Endothelial cell (in vitro differentiated cells): ENCODE data around the gene CACNA1C. TPM values are rescaled to one million over a fixed set of nuclear protein-coding genes. Genes with fewer than 3 reads are reported as not detected.

ENCODE experiments used
- DNase-seq: peaks from one replicate; pipeline ENCODE4 v3.0.0; 2021; ENCODE audit warnings: low spot score
- H3K27ac Mint-ChIP-seq: one replicate; pipeline ENCODE4 v1.8.0; 2021; ENCODE audit warnings: mixed read lengths, inconsistent platforms; ENCODE audit not compliant: unreplicated experiment
- H3K27me3 Mint-ChIP-seq: one replicate; pipeline ENCODE4 v1.8.0; 2021; ENCODE audit warnings: mild to moderate bottlenecking, moderate library complexity, mixed read lengths, inconsistent platforms; ENCODE audit not compliant: unreplicated experiment
- H3K36me3 Mint-ChIP-seq: one replicate; pipeline ENCODE4 v1.8.0; 2021; ENCODE audit warnings: mild to moderate bottlenecking, low read depth, mixed read lengths, inconsistent platforms; ENCODE audit not compliant: unreplicated experiment
- H3K4me1 Mint-ChIP-seq: one replicate; pipeline ENCODE4 v1.8.0; 2021; ENCODE audit warnings: mild to moderate bottlenecking, mixed read lengths, inconsistent platforms; ENCODE audit not compliant: unreplicated experiment
- H3K4me3 Mint-ChIP-seq: one replicate; pipeline ENCODE4 v1.8.0; 2021; ENCODE audit warnings: mild to moderate bottlenecking, mixed read lengths, inconsistent platforms; ENCODE audit not compliant: unreplicated experiment
- H3K9me3 Mint-ChIP-seq: one replicate; pipeline ENCODE4 v1.8.0; 2021; ENCODE audit warnings: mixed read lengths, inconsistent platforms; ENCODE audit not compliant: unreplicated experiment
- total RNA-seq: library from RNA; stranded (reverse); fragmentation: NEBNext Ultra II Directional; extraction: Animal tissue kit (Norgen Biotek cat#: 25700); gene quantifications from one replicate; pipeline ENCODE4 v1.2.1, GENCODE V29; 2021; ENCODE audit not compliant: unreplicated experiment
- TF ChIP-seq, protein P1 (sequence below): fragments of 200-600 bp; sonication (generic); IDR thresholded peaks from one replicate; pipeline ENCODE4 v1.5.0; 2021; ENCODE audit warnings: antibody characterized with exemption; ENCODE audit not compliant: unreplicated experiment

Gene CACNA1C
- total RNA-seq, 1 donor from 2014 or later = 11.1 TPM

GRCh38 chr12:2484141-2484776 lies 431.5 kb downstream of the CACNA1C start:
- H3K36me3 Mint-ChIP-seq = no peaks in the 10 kb centered on the region
- H3K9me3 Mint-ChIP-seq = no peaks in the 10 kb centered on the region
- no peak overlapping the region for H3K4me3 Mint-ChIP-seq
- peaks cover 22% of the 10 kb centered on the region for H3K4me1 Mint-ChIP-seq
- H3K27me3 Mint-ChIP-seq = peaks cover 9% of the 10 kb centered on the region
- no peak for DNase-seq
- TF ChIP-seq, protein P1, sequence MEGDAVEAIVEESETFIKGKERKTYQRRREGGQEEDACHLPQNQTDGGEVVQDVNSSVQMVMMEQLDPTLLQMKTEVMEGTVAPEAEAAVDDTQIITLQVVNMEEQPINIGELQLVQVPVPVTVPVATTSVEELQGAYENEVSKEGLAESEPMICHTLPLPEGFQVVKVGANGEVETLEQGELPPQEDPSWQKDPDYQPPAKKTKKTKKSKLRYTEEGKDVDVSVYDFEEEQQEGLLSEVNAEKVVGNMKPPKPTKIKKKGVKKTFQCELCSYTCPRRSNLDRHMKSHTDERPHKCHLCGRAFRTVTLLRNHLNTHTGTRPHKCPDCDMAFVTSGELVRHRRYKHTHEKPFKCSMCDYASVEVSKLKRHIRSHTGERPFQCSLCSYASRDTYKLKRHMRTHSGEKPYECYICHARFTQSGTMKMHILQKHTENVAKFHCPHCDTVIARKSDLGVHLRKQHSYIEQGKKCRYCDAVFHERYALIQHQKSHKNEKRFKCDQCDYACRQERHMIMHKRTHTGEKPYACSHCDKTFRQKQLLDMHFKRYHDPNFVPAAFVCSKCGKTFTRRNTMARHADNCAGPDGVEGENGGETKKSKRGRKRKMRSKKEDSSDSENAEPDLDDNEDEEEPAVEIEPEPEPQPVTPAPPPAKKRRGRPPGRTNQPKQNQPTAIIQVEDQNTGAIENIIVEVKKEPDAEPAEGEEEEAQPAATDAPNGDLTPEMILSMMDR = no peak
- H3K27ac Mint-ChIP-seq = no peak overlapping the region

- no peak for DNase-seq
- H3K9me3 Mint-ChIP-seq = no peaks in the 10 kb centered on the region
- no peak overlapping the region for H3K27ac Mint-ChIP-seq
- H3K4me1 Mint-ChIP-seq = peaks cover 11% of the 10 kb centered on the region
- TF ChIP-seq, protein P1 = no peak
- H3K27me3 Mint-ChIP-seq = peaks cover 9% of the 10 kb centered on the region
- H3K36me3 Mint-ChIP-seq = no peaks in the 10 kb centered on the region
- no peak overlapping the region for H3K4me3 Mint-ChIP-seq
Observed at GRCh38 chr12:2485681-2486080, 432.9 kb downstream of the CACNA1C start.

GRCh38 chr12:2486796-2487195 lies 434.0 kb downstream of the CACNA1C start:
- H3K4me1 Mint-ChIP-seq = peaks cover 3% of the 10 kb centered on the region
- no peaks in the 10 kb centered on the region for H3K36me3 Mint-ChIP-seq
- no peak overlapping the region for H3K4me3 Mint-ChIP-seq
- H3K9me3 Mint-ChIP-seq = no peaks in the 10 kb centered on the region
- no peak for DNase-seq
- TF ChIP-seq, protein P1 = no peak
- H3K27me3 Mint-ChIP-seq = peaks cover 6% of the 10 kb centered on the region
- no peak overlapping the region for H3K27ac Mint-ChIP-seq

GRCh38 chr12:2487278-2487677 lies 434.5 kb downstream of the CACNA1C start:
- Mint-ChIP-seq H3K27me3 (peaks cover 6% of the 10 kb centered on the region), H3K36me3 (no peaks in the 10 kb centered on the region), H3K27ac (no peak overlapping the region), H3K4me3 (no peak overlapping the region), H3K4me1 (peaks cover 3% of the 10 kb centered on the region), H3K9me3 (no peaks in the 10 kb centered on the region)
- TF ChIP-seq, protein P1 = no peak
- DNase-seq = no peak

DNA sequence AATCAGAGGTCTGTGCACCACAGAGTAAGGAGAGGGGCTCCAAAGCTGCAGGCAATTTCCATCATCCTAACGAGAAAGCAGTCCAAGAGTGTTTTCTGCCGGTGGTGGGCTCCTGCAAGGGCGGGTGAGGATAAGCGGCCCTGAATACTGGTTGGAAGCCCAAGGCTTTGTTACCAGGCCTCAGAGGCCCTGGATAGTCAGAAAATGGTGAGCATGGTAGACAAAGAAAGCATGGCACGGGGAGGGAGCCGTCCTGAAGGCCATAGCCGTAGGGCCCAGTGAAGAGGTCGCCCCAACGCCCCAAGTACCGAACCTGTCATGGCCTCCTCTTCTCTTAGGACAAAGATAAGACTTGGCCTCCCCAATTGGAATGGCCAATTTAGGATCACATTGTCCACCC lies 435.3 kb downstream of the CACNA1C start:
- Mint-ChIP-seq H3K27me3 (peaks cover 3% of the 10 kb centered on the region), H3K4me3 (no peak overlapping the region), H3K9me3 (no peaks in the 10 kb centered on the region), H3K36me3 (no peaks in the 10 kb centered on the region), H3K4me1 (no peaks in the 10 kb centered on the region), H3K27ac (no peak overlapping the region)
- TF ChIP-seq, protein P1 = no peak
- DNase-seq = no peak
